Measurements from ENCODE around the gene KIAA0232.

- TF ChIP-seq CTCF (IDR thresholded peaks at IDR 0.05; ENCODE audit: low read depth, low read length, poor library complexity, severe bottlenecking), result no peak
- TF ChIP-seq EZH2phosphoT487 (IDR thresholded peaks at IDR 0.05; ENCODE audit: borderline replicate concordance, low read length), result no peak
Observed at GRCh38 chr4:6813725-6814124, 31.2 kb downstream of the KIAA0232 start.
